ENCODE data around the gene MAN1C1. TPM values are rescaled to one million over a fixed set of nuclear protein-coding genes. Genes with fewer than 3 reads are reported as not detected.

The MAN1C1 gene
- polyA plus RNA-seq, 1 of the 3 experiments (the other 2 are of a cell fraction) = 0.20 TPM

DNA sequence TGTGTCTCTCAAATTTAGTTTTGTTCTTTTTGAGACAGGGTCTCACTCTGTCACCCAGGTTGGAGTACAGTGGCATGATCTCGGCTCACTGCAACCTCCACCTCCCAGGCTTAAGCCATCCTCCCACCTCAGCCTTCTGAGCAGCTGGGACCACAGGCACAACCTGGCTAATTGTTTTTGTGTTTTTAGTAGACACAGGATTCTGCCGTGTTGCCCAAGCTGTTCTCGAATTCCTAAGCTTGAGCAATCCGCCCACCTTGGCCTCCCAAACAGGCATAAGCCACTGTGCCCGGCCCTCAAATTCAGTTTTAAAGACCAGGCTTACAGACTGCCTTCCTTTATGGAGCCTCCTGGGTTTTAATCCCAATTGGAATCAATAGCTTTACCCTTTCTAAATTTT lies 99.7 kb downstream of the MAN1C1 start:
- H3K9me3 ChIP-seq = no peaks in the 10 kb centered on the region
- CTCF ChIA-PET = interaction anchor here (1.3 kb wide), 1 partner anchor 50 kb away, joined by 4 read pairs; no protein-coding TSS in a partner anchor
- H3K36me3 ChIP-seq (replicated peaks in 1 of 2; ENCODE audit: control insufficient read depth in 1 of 2, insufficient read depth in 2 of 2, low read length in 1 of 2) = no peaks in the 10 kb centered on the region
- no peak overlapping the region for H3K4me3 ChIP-seq (ENCODE audit: low read depth in 2 of 2, low read length in 1 of 2)
- POLR2A ChIA-PET = no interaction called here
- H3K4me2 ChIP-seq = no peak overlapping the region
- H4K20me1 ChIP-seq (ENCODE audit: insufficient read depth) = no peaks in the 10 kb centered on the region
- H3K9ac ChIP-seq = no peak overlapping the region
- 42% methylated on average over 3 of the region's 5 CpGs for WGBS (ENCODE audit: low lambda C conversion rate)
- H3F3A ChIP-seq (replicated peaks; ENCODE audit: insufficient read depth) = no peaks in the 10 kb centered on the region
- no peaks in the 10 kb centered on the region for H3K79me2 ChIP-seq (ENCODE audit: insufficient read depth)
- H3K4me1 ChIP-seq (ENCODE audit: control insufficient read depth in 1 of 2, insufficient read depth in 2 of 2, low read depth in 1 of 2, low read length in 1 of 2) = no peaks in the 10 kb centered on the region; a peak in 2 of 4 replicates
- no peak for DNase-seq
- no peak overlapping the region for H3K27ac ChIP-seq (ENCODE audit: low read depth in 2 of 2, low read length in 1 of 2)
- no peaks in the 10 kb centered on the region for H3K9me2 ChIP-seq
- no peaks in the 10 kb centered on the region; the same call in 1 of the 2 replicates for H3K27me3 ChIP-seq (ENCODE audit: insufficient read depth)
- H2AFZ ChIP-seq (ENCODE audit: low read depth) = no peak overlapping the region
- TF ChIP-seq FOXJ3 (CRISPR knock-in tag; IDR thresholded peaks at IDR 0.05) (no peak), NFIC (IDR thresholded peaks at IDR 0.05; ENCODE audit: borderline replicate concordance) (no peak), GATA2 (CRISPR knock-in tag; IDR thresholded peaks at IDR 0.05) (no peak), YY1 (IDR thresholded peaks at IDR 0.05; ENCODE audit: low read depth) (no peak)

DNA sequence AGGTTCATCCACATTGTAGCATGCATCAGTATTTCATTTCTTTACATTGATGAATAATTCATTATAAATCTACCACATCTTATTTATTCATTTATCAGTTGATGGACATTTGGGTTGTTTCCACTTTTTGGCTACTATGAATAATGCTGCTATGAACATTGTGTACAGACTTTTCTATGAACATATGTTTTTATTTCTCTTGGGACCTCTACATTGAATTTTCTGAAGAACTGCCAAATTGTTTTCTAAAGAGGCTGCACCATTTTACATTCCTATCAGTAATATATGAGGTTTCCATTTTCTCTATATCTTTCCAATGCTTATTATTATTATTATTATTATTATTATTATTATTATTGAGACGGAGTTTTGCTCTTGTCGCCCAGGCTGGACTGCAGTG lies 102.1 kb downstream of the MAN1C1 start:
- Histone ChIP-seq H3K4me3 (ENCODE audit: low read depth in 2 of 2, low read length in 1 of 2) (no peak overlapping the region), H4K20me1 (ENCODE audit: insufficient read depth) (no peaks in the 10 kb centered on the region), H2AFZ (ENCODE audit: low read depth) (no peak overlapping the region), H3K27me3 (ENCODE audit: insufficient read depth) (peaks cover 6% of the 10 kb centered on the region; the same call in 1 of the 2 replicates), H3K27ac (ENCODE audit: low read depth in 2 of 2, low read length in 1 of 2) (no peak overlapping the region), H3K36me3 (replicated peaks in 1 of 2; ENCODE audit: control insufficient read depth in 1 of 2, insufficient read depth in 2 of 2, low read length in 1 of 2) (no peaks in the 10 kb centered on the region), H3K4me1 (ENCODE audit: control insufficient read depth in 1 of 2, insufficient read depth in 2 of 2, low read depth in 1 of 2, low read length in 1 of 2) (no peaks in the 10 kb centered on the region; a peak in 2 of 4 replicates), H3K9ac (no peak overlapping the region), H3F3A (replicated peaks; ENCODE audit: insufficient read depth) (no peaks in the 10 kb centered on the region), H3K9me3 (no peaks in the 10 kb centered on the region), H3K9me2 (no peaks in the 10 kb centered on the region), H3K4me2 (no peak overlapping the region), H3K79me2 (ENCODE audit: insufficient read depth) (no peaks in the 10 kb centered on the region)
- POLR2A ChIA-PET = no interaction called here
- CTCF ChIA-PET = no interaction called here
- no peak for DNase-seq
- WGBS (ENCODE audit: low lambda C conversion rate) = 85% methylated on average over 2 of the region's 2 CpGs
- TF ChIP-seq MEF2A (IDR thresholded peaks at IDR 0.05; ENCODE audit: borderline replicate concordance, low read depth) (no peak), FOXJ3 (CRISPR knock-in tag; IDR thresholded peaks at IDR 0.05) (no peak), JUND (IDR thresholded peaks at IDR 0.05) (no peak), GATA2 (CRISPR knock-in tag; IDR thresholded peaks at IDR 0.05) (no peak), EZH2phosphoT487 (IDR thresholded peaks at IDR 0.05; ENCODE audit: borderline replicate concordance, low read depth) (no peak), FOXM1 (IDR thresholded peaks at IDR 0.05; ENCODE audit: low read depth) (no peak), SMC3 (IDR thresholded peaks at IDR 0.05; ENCODE audit: low read depth, low read length) (no peak), FOSL2 (IDR thresholded peaks at IDR 0.05; ENCODE audit: borderline replicate concordance, low read depth) (no peak), TCF12 (IDR thresholded peaks at IDR 0.05) (no peak)
- TF ChIP-seq, protein P1, sequence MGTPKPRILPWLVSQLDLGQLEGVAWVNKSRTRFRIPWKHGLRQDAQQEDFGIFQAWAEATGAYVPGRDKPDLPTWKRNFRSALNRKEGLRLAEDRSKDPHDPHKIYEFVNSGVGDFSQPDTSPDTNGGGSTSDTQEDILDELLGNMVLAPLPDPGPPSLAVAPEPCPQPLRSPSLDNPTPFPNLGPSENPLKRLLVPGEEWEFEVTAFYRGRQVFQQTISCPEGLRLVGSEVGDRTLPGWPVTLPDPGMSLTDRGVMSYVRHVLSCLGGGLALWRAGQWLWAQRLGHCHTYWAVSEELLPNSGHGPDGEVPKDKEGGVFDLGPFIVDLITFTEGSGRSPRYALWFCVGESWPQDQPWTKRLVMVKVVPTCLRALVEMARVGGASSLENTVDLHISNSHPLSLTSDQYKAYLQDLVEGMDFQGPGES (IDR thresholded peaks at IDR 0.05; ENCODE audit: low read depth, low read length) = no peak
- TF ChIP-seq, protein P2, sequence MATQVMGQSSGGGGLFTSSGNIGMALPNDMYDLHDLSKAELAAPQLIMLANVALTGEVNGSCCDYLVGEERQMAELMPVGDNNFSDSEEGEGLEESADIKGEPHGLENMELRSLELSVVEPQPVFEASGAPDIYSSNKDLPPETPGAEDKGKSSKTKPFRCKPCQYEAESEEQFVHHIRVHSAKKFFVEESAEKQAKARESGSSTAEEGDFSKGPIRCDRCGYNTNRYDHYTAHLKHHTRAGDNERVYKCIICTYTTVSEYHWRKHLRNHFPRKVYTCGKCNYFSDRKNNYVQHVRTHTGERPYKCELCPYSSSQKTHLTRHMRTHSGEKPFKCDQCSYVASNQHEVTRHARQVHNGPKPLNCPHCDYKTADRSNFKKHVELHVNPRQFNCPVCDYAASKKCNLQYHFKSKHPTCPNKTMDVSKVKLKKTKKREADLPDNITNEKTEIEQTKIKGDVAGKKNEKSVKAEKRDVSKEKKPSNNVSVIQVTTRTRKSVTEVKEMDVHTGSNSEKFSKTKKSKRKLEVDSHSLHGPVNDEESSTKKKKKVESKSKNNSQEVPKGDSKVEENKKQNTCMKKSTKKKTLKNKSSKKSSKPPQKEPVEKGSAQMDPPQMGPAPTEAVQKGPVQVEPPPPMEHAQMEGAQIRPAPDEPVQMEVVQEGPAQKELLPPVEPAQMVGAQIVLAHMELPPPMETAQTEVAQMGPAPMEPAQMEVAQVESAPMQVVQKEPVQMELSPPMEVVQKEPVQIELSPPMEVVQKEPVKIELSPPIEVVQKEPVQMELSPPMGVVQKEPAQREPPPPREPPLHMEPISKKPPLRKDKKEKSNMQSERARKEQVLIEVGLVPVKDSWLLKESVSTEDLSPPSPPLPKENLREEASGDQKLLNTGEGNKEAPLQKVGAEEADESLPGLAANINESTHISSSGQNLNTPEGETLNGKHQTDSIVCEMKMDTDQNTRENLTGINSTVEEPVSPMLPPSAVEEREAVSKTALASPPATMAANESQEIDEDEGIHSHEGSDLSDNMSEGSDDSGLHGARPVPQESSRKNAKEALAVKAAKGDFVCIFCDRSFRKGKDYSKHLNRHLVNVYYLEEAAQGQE (IDR thresholded peaks at IDR 0.05; ENCODE audit: low read depth, low read length) = no peak
- TF ChIP-seq, protein P3, sequence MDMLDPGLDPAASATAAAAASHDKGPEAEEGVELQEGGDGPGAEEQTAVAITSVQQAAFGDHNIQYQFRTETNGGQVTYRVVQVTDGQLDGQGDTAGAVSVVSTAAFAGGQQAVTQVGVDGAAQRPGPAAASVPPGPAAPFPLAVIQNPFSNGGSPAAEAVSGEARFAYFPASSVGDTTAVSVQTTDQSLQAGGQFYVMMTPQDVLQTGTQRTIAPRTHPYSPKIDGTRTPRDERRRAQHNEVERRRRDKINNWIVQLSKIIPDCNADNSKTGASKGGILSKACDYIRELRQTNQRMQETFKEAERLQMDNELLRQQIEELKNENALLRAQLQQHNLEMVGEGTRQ (IDR thresholded peaks at IDR 0.05; ENCODE audit: borderline replicate concordance, low read depth, low read length) = no peak
- TF ChIP-seq, protein P4, sequence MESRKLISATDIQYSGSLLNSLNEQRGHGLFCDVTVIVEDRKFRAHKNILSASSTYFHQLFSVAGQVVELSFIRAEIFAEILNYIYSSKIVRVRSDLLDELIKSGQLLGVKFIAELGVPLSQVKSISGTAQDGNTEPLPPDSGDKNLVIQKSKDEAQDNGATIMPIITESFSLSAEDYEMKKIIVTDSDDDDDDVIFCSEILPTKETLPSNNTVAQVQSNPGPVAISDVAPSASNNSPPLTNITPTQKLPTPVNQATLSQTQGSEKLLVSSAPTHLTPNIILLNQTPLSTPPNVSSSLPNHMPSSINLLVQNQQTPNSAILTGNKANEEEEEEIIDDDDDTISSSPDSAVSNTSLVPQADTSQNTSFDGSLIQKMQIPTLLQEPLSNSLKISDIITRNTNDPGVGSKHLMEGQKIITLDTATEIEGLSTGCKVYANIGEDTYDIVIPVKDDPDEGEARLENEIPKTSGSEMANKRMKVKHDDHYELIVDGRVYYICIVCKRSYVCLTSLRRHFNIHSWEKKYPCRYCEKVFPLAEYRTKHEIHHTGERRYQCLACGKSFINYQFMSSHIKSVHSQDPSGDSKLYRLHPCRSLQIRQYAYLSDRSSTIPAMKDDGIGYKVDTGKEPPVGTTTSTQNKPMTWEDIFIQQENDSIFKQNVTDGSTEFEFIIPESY (IDR thresholded peaks at IDR 0.05; ENCODE audit: borderline replicate concordance, low read depth) = no peak
- TF ChIP-seq, protein P5, sequence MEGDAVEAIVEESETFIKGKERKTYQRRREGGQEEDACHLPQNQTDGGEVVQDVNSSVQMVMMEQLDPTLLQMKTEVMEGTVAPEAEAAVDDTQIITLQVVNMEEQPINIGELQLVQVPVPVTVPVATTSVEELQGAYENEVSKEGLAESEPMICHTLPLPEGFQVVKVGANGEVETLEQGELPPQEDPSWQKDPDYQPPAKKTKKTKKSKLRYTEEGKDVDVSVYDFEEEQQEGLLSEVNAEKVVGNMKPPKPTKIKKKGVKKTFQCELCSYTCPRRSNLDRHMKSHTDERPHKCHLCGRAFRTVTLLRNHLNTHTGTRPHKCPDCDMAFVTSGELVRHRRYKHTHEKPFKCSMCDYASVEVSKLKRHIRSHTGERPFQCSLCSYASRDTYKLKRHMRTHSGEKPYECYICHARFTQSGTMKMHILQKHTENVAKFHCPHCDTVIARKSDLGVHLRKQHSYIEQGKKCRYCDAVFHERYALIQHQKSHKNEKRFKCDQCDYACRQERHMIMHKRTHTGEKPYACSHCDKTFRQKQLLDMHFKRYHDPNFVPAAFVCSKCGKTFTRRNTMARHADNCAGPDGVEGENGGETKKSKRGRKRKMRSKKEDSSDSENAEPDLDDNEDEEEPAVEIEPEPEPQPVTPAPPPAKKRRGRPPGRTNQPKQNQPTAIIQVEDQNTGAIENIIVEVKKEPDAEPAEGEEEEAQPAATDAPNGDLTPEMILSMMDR (IDR thresholded peaks at IDR 0.05) = no peak
- TF ChIP-seq, protein P6, sequence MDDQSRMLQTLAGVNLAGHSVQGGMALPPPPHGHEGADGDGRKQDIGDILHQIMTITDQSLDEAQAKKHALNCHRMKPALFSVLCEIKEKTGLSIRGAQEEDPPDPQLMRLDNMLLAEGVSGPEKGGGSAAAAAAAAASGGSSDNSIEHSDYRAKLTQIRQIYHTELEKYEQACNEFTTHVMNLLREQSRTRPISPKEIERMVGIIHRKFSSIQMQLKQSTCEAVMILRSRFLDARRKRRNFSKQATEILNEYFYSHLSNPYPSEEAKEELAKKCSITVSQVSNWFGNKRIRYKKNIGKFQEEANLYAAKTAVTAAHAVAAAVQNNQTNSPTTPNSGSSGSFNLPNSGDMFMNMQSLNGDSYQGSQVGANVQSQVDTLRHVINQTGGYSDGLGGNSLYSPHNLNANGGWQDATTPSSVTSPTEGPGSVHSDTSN (IDR thresholded peaks at IDR 0.05) = no peak
